Right ventricle myocardium inferior (tissue), 1 donor: ENCODE results near the gene CYP2B6. TPM values are rescaled to one million over a fixed set of nuclear protein-coding genes. Genes with fewer than 3 reads are reported as not detected.
"Not testable (repeated sequence)": the region's sequence is repeated elsewhere in the genome, so short reads cannot be mapped to it uniquely, and the experiment has no call there.

Experiments used
- ATAC-seq: fragments of 200-7000 bp; cut with Tn5 transposase; one replicate; pipeline ENCODE4 v1.9.1; 2020; ENCODE audit warnings: mild to moderate bottlenecking, moderate library complexity
- DNase-seq: peaks from one replicate; pipeline ENCODE4 v3.0.0; 2021; ENCODE audit errors: missing footprints
- intact Hi-C: fragments of 100-400 bp; cut with DNase I; formaldehyde crosslinking; loops from one replicate; pipeline ENCODE4 v1.11.0; 2022
- long read RNA-seq: library from polyadenylated mRNA; unstranded; transcript quantifications from one replicate; pipeline ENCODE4 v2.0.0, GENCODE V29; 2021
- total RNA-seq: library from RNA; stranded (reverse); fragmentation: NEBNext Ultra II Directional; extraction: Animal tissue kit (Norgen Biotek cat#: 25700); gene quantifications from one replicate; pipeline ENCODE4 v1.2.1, GENCODE V29; 2021
- donor health status: DM: no; HTN: yes; CAD: no; lungs with severe emphysema.

The CYP2B6 gene
- not detected for total RNA-seq
- long read RNA-seq, result 0 reads

- intact Hi-C loops, result no loop called here
- no peak for ATAC-seq
- DNase-seq, result no peak
Observed at GRCh38 chr19:40990972-40991381, at the start of gene CYP2B6. Gene CYP2B6 (plus strand): TSS chr19:40991282. CDS start chr19:40991306, 24 bp downstream.

- DNase-seq (no peak), ATAC-seq (no peak)
- intact Hi-C loops, result no loop called here
Observed at GRCh38 chr19:40941481-40942219, 49.4 kb upstream of the CYP2B6 start.

- ATAC-seq (no peak), DNase-seq (no peak)
- intact Hi-C loops, result no loop called here
Observed at GRCh38 chr19:40945645-40946044, 45.4 kb upstream of the CYP2B6 start.

- intact Hi-C loops, result no loop called here
- DNase-seq, result no peak
Observed at GRCh38 chr19:40947114-40947513, 44.0 kb upstream of the CYP2B6 start.

GRCh38 chr19:40947573-40947972 lies 43.5 kb upstream of the CYP2B6 start:
- DNase-seq (no peak), ATAC-seq (no peak)
- intact Hi-C loops, result no loop called here

More at GRCh38 chr19:40947114-40947513, 44.0 kb upstream of the CYP2B6 start:
- ATAC-seq, result no peak

GRCh38 chr19:40948580-40949299 lies 42.3 kb upstream of the CYP2B6 start:
- ATAC-seq (no peak), DNase-seq (no peak)
- intact Hi-C loops, result no loop called here

- intact Hi-C loops, result no loop called here
- ATAC-seq (no peak), DNase-seq (no peak)
Observed at GRCh38 chr19:40954573-40954972, 36.5 kb upstream of the CYP2B6 start.

- ATAC-seq, result no peak
- intact Hi-C loops, result no loop called here
- no peak for DNase-seq
Observed at GRCh38 chr19:40959338-40959737, 31.7 kb upstream of the CYP2B6 start.

GRCh38 chr19:40960062-40960685 lies 30.9 kb upstream of the CYP2B6 start:
- no peak for DNase-seq
- ATAC-seq, result no peak
- intact Hi-C loops, result no loop called here

GRCh38 chr19:40960780-40961179 lies 30.3 kb upstream of the CYP2B6 start:
- ATAC-seq (no peak), DNase-seq (no peak)
- intact Hi-C loops, result no loop called here

GRCh38 chr19:40962460-40962961 lies 28.6 kb upstream of the CYP2B6 start:
- ATAC-seq (no peak), DNase-seq (no peak)
- intact Hi-C loops, result no loop called here

- DNase-seq, intact Hi-C loops: not testable (repeated sequence)
Observed at GRCh38 chr19:40964361-40964760, 26.7 kb upstream of the CYP2B6 start.

GRCh38 chr19:40965351-40965750 lies 25.7 kb upstream of the CYP2B6 start:
- DNase-seq, intact Hi-C loops, ATAC-seq: not testable (repeated sequence)

More at GRCh38 chr19:40964361-40964760, 26.7 kb upstream of the CYP2B6 start:
- ATAC-seq, result not testable (repeated sequence)

GRCh38 chr19:40966591-40966990 lies 24.5 kb upstream of the CYP2B6 start:
- DNase-seq, ATAC-seq, intact Hi-C loops: not testable (repeated sequence)

GRCh38 chr19:40968065-40968464 lies 23.0 kb upstream of the CYP2B6 start:
- intact Hi-C loops, DNase-seq, ATAC-seq: not testable (repeated sequence)

- intact Hi-C loops, DNase-seq: not testable (repeated sequence)
Observed at GRCh38 chr19:40969721-40970120, 21.4 kb upstream of the CYP2B6 start.

GRCh38 chr19:40970396-40971345 lies 20.4 kb upstream of the CYP2B6 start:
- DNase-seq, intact Hi-C loops, ATAC-seq: not testable (repeated sequence)

More at GRCh38 chr19:40969721-40970120, 21.4 kb upstream of the CYP2B6 start:
- not testable (repeated sequence) for ATAC-seq

GRCh38 chr19:40974633-40975037 lies 16.4 kb upstream of the CYP2B6 start:
- ATAC-seq, result no peak
- intact Hi-C loops, result loop anchor here (1.0 kb wide), 1 partner anchor 170 kb away; no protein-coding TSS in a partner anchor
- no peak for DNase-seq
